Measurements from ENCODE around the gene POLR2A. TPM values are rescaled to one million over a fixed set of nuclear protein-coding genes. Genes with fewer than 3 reads are reported as not detected.

POLR2A gene
- 105 TPM for total RNA-seq
- long read RNA-seq, partial matches to known transcripts, result 27 of 35 reads
- long read RNA-seq, other reads (novel, unspliced or antisense), result 8 of 35 reads

DNA sequence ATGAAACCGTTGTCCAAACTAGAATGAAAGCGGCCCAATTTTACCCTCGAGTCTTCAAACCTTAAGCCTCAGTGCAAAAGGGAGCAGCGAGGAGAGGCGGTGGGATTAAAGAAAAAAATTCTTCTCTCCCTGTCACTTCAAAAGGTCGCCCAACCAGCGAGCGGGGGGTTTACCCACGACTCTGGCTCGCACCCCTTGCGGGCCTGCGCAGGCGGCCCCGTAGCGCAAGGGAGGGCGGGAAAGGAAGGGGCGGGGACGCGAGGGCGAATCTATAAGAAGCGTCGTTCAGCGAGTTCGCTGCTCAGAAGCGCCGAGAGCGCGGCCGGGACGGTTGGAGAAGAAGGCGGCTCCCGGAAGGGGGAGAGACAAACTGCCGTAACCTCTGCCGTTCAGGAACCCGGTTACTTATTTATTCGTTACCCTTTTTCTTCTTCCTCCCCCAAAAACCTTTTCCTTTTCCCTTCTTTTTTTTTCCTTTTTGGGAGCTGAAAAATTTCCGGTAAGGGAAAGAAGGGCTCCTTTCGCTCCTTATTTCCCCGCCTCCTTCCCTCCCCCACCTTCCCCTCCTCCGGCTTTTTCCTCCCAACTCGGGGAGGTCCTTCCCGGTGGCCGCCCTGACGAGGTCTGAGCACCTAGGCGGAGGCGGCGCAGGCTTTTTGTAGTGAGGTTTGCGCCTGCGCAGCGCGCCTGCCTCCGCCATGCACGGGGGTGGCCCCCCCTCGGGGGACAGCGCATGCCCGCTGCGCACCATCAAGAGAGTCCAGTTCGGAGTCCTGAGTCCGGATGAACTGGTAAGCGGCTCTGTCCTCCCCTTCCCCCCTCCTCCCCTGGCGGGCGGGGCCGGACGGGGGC, at the start of gene POLR2A:
Gene POLR2A (plus strand): TSS at position 300 of the 852 bp plus-strand sequence.
- H3K9me3 ChIP-seq, result no peaks in the 10 kb centered on the region
- H3K4me3 ChIP-seq, result peak within 1 kb of the TSS; percentile 78
- H3K27ac ChIP-seq, result peak within 1 kb of the TSS; percentile 100
- H3K27me3 ChIP-seq, result no peaks in the 10 kb centered on the region
- peaks cover 5% of the 10 kb centered on the region for H3K36me3 ChIP-seq
- ATAC-seq (peak; percentile 91), DNase-seq (peak; percentile 99)
- TF ChIP-seq, protein P1, sequence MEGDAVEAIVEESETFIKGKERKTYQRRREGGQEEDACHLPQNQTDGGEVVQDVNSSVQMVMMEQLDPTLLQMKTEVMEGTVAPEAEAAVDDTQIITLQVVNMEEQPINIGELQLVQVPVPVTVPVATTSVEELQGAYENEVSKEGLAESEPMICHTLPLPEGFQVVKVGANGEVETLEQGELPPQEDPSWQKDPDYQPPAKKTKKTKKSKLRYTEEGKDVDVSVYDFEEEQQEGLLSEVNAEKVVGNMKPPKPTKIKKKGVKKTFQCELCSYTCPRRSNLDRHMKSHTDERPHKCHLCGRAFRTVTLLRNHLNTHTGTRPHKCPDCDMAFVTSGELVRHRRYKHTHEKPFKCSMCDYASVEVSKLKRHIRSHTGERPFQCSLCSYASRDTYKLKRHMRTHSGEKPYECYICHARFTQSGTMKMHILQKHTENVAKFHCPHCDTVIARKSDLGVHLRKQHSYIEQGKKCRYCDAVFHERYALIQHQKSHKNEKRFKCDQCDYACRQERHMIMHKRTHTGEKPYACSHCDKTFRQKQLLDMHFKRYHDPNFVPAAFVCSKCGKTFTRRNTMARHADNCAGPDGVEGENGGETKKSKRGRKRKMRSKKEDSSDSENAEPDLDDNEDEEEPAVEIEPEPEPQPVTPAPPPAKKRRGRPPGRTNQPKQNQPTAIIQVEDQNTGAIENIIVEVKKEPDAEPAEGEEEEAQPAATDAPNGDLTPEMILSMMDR (IDR thresholded peaks at IDR 0.05), result no peak
- intact Hi-C loops (cut with DNase I), result no loop called here
- peaks cover 43% of the 10 kb centered on the region for H3K4me1 ChIP-seq

DNA sequence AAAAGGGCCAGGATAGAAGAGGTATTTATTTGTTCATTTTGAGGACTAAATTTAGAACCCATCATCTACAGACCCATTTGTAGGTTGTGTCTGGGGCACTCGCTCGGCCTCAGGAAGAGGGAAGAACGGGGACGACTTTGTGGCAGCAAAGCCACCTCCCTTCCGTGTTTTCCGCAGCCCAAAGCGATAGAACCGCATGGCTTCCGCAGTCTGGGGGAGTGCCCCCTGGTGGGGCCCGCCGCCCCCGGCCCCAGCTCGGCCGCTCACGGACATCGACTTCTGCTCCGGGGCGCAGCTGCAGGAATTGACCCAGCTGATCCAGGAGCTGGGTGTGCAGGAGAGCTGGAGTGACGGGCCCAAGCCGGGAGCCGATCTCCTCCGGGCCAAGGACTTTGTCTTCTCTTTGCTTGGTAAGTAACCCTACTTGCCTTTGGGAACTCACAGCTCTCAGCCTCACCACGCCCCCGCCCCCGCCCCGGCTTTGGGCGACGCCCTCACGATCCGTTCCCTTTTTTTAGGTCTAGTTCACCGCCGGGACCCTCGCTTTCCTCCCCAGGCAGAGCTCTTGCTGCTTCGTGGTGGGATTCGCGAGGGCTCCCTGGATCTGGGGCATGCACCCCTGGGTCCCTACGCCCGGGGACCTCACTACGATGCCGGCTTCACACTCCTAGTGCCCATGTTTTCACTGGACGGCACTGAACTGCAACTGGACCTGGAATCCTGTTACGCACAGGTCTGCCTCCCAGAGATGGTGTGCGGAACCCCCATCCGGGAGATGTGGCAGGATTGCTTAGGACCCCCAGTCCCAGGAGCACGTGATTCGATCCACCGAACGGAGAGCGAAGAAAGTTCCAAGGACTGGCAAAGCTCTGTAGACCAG, 48.2 kb upstream of the POLR2A start:
- TF ChIP-seq, protein P1 (IDR thresholded peaks at IDR 0.05), result peak; percentile 21
- peaks cover 46% of the 10 kb centered on the region for H3K4me1 ChIP-seq
- H3K9me3 ChIP-seq, result no peaks in the 10 kb centered on the region
- DNase-seq, result peak; percentile 84
- peak; percentile 11 for ATAC-seq
- intact Hi-C loops (cut with DNase I), result no loop called here
- peaks cover 21% of the 10 kb centered on the region for H3K27me3 ChIP-seq
- peak overlapping the region; percentile 71 for H3K4me3 ChIP-seq
- H3K27ac ChIP-seq, result peak overlapping the region; percentile 72
- no peaks in the 10 kb centered on the region for H3K36me3 ChIP-seq

DNA sequence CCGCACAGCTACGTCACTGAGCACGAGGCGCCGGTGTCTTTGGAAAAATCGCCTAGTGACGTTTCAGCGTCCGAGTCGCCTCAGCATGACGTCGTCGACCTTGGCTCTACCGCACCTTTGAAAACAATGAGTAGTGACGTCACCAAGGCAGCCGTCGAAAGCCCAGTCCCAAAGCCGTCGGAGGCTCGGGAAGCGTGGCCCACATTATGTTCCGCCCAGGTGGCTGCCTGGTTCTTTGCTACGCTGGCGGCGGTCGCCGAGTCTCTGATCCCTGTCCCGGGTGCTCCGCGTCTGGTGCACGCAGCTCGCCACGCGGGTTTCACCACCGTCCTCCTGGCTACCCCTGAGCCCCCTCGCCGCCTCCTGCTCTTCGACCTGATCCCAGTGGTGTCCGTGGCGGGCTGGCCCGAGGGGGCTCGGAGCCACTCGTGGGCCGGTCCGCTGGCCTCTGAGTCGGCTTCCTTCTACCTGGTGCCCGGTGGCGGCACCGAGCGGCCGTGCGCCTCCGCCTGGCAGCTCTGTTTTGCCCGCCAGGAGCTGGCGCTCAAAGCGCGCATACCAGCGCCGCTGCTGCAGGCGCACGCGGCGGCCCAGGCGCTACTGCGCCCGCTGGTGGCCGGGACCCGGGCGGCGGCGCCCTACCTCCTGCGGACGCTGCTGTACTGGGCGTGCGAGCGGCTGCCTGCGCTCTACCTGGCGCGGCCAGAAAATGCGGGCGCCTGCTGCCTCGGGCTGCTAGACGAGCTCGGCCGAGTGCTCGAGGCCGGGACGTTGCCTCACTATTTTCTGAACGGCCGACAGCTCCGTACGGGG, 47.4 kb upstream of the POLR2A start:
- Histone ChIP-seq H3K4me3 (peak overlapping the region; percentile 71), H3K4me1 (peaks cover 46% of the 10 kb centered on the region), H3K36me3 (no peaks in the 10 kb centered on the region), H3K27me3 (peaks cover 22% of the 10 kb centered on the region), H3K9me3 (no peaks in the 10 kb centered on the region), H3K27ac (peak overlapping the region; percentile 48)
- peak; percentile 87 for ATAC-seq
- intact Hi-C loops (cut with DNase I), result no loop called here
- TF ChIP-seq, protein P1 (IDR thresholded peaks at IDR 0.05), result peak; percentile 82
- peak; percentile 94 for DNase-seq

DNA sequence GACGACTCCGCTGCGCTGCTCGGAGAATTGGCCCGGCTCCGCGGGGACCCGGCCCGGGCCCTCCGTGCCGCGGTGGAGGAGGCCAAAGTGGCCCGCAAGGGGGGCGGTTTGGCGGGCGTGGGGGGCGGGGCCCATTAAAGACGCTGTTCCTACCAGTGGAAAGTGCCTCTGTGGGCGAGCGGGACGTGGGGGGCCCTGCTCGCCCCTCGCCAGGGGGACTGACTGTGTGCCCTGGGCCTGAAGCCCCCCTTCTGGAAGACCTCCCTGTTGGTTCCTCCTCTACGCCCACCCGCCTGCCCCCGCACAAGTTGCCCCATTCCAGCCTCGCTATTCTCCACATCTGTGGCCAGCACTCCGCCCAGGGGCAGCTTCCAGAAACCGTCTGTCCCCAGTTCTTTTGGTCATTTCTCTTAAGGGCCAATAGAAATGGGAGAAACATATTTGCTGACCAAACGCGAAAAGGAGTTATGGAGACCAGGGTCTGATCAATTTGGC, 46.8 kb upstream of the POLR2A start:
- Histone ChIP-seq H3K4me1 (peaks cover 46% of the 10 kb centered on the region), H3K4me3 (peak overlapping the region; percentile 71), H3K36me3 (no peaks in the 10 kb centered on the region), H3K27ac (peak overlapping the region; percentile 48), H3K9me3 (no peaks in the 10 kb centered on the region), H3K27me3 (peaks cover 22% of the 10 kb centered on the region)
- TF ChIP-seq, protein P1 (IDR thresholded peaks at IDR 0.05), result no peak
- intact Hi-C loops (cut with DNase I), result no loop called here
- ATAC-seq, result no peak
- no peak for DNase-seq
